ENCODE data around the gene SIX3. TPM values are rescaled to one million over a fixed set of nuclear protein-coding genes. Genes with fewer than 3 reads are reported as not detected.

Gene SIX3
- total RNA-seq, 1 experiment from 2014 or later = 0.17 TPM

- no peak for DNase-seq (ENCODE audit: extremely low read depth, low read depth)
Observed at GRCh38 chr2:44954889-44955592, 13.5 kb downstream of the SIX3 start.

- peak; percentile 58 for DNase-seq (ENCODE audit: extremely low read depth, low read depth)
Observed at GRCh38 chr2:44955593-44956392, 14.3 kb downstream of the SIX3 start.

GRCh38 chr2:44956843-44957242, 15.3 kb downstream of the SIX3 start:
- no peak for DNase-seq (ENCODE audit: extremely low read depth, low read depth)

GRCh38 chr2:44957656-44958327, 16.3 kb downstream of the SIX3 start:
- DNase-seq (ENCODE audit: extremely low read depth, low read depth) = no peak

- DNase-seq (ENCODE audit: extremely low read depth, low read depth) = no peak
Observed at GRCh38 chr2:44959855-44960254, 18.4 kb downstream of the SIX3 start.

- no peak for DNase-seq (ENCODE audit: extremely low read depth, low read depth)
Observed at GRCh38 chr2:44960871-44961270, 19.4 kb downstream of the SIX3 start.

- DNase-seq (ENCODE audit: extremely low read depth, low read depth) = no peak
Observed at GRCh38 chr2:44962176-44962695, 20.7 kb downstream of the SIX3 start.

- no peak for DNase-seq (ENCODE audit: extremely low read depth, low read depth)
Observed at GRCh38 chr2:44964752-44965236, 23.3 kb downstream of the SIX3 start.

GRCh38 chr2:44965684-44966083, 24.2 kb downstream of the SIX3 start:
- DNase-seq (ENCODE audit: extremely low read depth, low read depth) = no peak

GRCh38 chr2:44967056-44967455, 25.6 kb downstream of the SIX3 start:
- DNase-seq (ENCODE audit: extremely low read depth, low read depth) = no peak

GRCh38 chr2:44967727-44968432, 26.4 kb downstream of the SIX3 start:
- no peak for DNase-seq (ENCODE audit: extremely low read depth, low read depth)

- DNase-seq (ENCODE audit: extremely low read depth, low read depth) = no peak
Observed at GRCh38 chr2:44969936-44970335, 28.4 kb downstream of the SIX3 start.

- DNase-seq (ENCODE audit: extremely low read depth, low read depth) = no peak
Observed at GRCh38 chr2:44970846-44971450, 29.4 kb downstream of the SIX3 start.

GRCh38 chr2:44972771-44973535, 31.5 kb downstream of the SIX3 start:
- DNase-seq (ENCODE audit: extremely low read depth, low read depth) = no peak

GRCh38 chr2:44974064-44974715, 32.7 kb downstream of the SIX3 start:
- DNase-seq (ENCODE audit: extremely low read depth, low read depth) = peak; percentile 64

- no peak for DNase-seq (ENCODE audit: extremely low read depth, low read depth)
Observed at GRCh38 chr2:44975571-44976450, 34.3 kb downstream of the SIX3 start.

GRCh38 chr2:44979581-44979980, 38.1 kb downstream of the SIX3 start:
- no peak for DNase-seq (ENCODE audit: extremely low read depth, low read depth)
